ENCODE data around the gene TRMT2B. TPM values are rescaled to one million over a fixed set of nuclear protein-coding genes. Genes with fewer than 3 reads are reported as not detected.
A peak's percentile ranks its signal among the peaks of the same experiment; 100 is the strongest.
"Not testable (repeated sequence)": the region's sequence is repeated elsewhere in the genome, so short reads cannot be mapped to it uniquely, and the experiment has no call there.

TRMT2B gene
- polyA plus RNA-seq, 1 experiment = 11.1 TPM

GRCh38 chrX:101062176-101062575, 10.3 kb upstream of the TRMT2B start:
- CTCF ChIA-PET = no interaction called here
- POLR2A ChIA-PET = no interaction called here
- no peak for DNase-seq (ENCODE audit: low read depth)
- Histone ChIP-seq H3K4me3 (ENCODE audit: low read depth, low read length) (no peak overlapping the region), H3K36me3 (ENCODE audit: control insufficient read depth, insufficient read depth, low read length) (no peaks in the 10 kb centered on the region), H3K27me3 (ENCODE audit: control insufficient read depth, insufficient read depth, low read length) (no peaks in the 10 kb centered on the region)
- no peak for TF ChIP-seq CTCF (IDR thresholded peaks at IDR 0.05; ENCODE audit: insufficient read depth, low read depth, low read length)

GRCh38 chrX:101057093-101057714, 5.3 kb upstream of the TRMT2B start:
- POLR2A ChIA-PET = no interaction called here
- no peak for TF ChIP-seq CTCF (IDR thresholded peaks at IDR 0.05; ENCODE audit: insufficient read depth, low read depth, low read length)
- Histone ChIP-seq H3K4me3 (ENCODE audit: low read depth, low read length) (no peak overlapping the region), H3K36me3 (ENCODE audit: control insufficient read depth, insufficient read depth, low read length) (no peaks in the 10 kb centered on the region), H3K27me3 (ENCODE audit: control insufficient read depth, insufficient read depth, low read length) (no peaks in the 10 kb centered on the region)
- CTCF ChIA-PET = no interaction called here
- DNase-seq (ENCODE audit: low read depth) = no peak

GRCh38 chrX:101056551-101056950, 4.6 kb upstream of the TRMT2B start:
- CTCF ChIA-PET; H3K4me3 ChIP-seq (ENCODE audit: low read depth, low read length); POLR2A ChIA-PET; H3K36me3 ChIP-seq (ENCODE audit: control insufficient read depth, insufficient read depth, low read length); H3K27me3 ChIP-seq (ENCODE audit: control insufficient read depth, insufficient read depth, low read length); DNase-seq (ENCODE audit: low read depth): not testable (repeated sequence)

- ChIA-PET CTCF (no interaction called here), POLR2A (no interaction called here)
- no peak for DNase-seq (ENCODE audit: low read depth)
- Histone ChIP-seq H3K27me3 (ENCODE audit: control insufficient read depth, insufficient read depth, low read length) (no peaks in the 10 kb centered on the region), H3K36me3 (ENCODE audit: control insufficient read depth, insufficient read depth, low read length) (no peaks in the 10 kb centered on the region), H3K4me3 (ENCODE audit: low read depth, low read length) (peak overlapping the region; percentile 56)
- no peak for TF ChIP-seq CTCF (IDR thresholded peaks at IDR 0.05; ENCODE audit: insufficient read depth, low read depth, low read length)
Observed at GRCh38 chrX:101051153-101051548, 760 bp downstream of the TRMT2B start.

GRCh38 chrX:101040197-101040596, 11.7 kb downstream of the TRMT2B start:
- H3K36me3 ChIP-seq (ENCODE audit: control insufficient read depth, insufficient read depth, low read length) = no peaks in the 10 kb centered on the region; the same call in 1 of the 2 replicates
- ChIA-PET POLR2A (interaction anchor here (0.5 kb wide), 1 partner anchor 122 kb away, joined by 3 read pairs; no protein-coding TSS in a partner anchor), CTCF (interaction anchor here (0.5 to 1.4 kb wide), 2 partner anchors 18 to 73 kb away, joined by 3 to 4 read pairs; no protein-coding TSS in a partner anchor)
- no peaks in the 10 kb centered on the region for H3K27me3 ChIP-seq (ENCODE audit: control insufficient read depth, insufficient read depth, low read length)
- TF ChIP-seq CTCF (IDR thresholded peaks at IDR 0.05; ENCODE audit: insufficient read depth, low read depth, low read length) = no peak
- no peak for DNase-seq (ENCODE audit: low read depth)
- H3K4me3 ChIP-seq (ENCODE audit: low read depth, low read length) = no peak overlapping the region

- no peak for DNase-seq (ENCODE audit: low read depth)
- H3K27me3 ChIP-seq (ENCODE audit: control insufficient read depth, insufficient read depth, low read length) = no peaks in the 10 kb centered on the region
- no peaks in the 10 kb centered on the region; the same call in 1 of the 2 replicates for H3K36me3 ChIP-seq (ENCODE audit: control insufficient read depth, insufficient read depth, low read length)
- POLR2A ChIA-PET = no interaction called here
- CTCF ChIA-PET = no interaction called here
- no peak for TF ChIP-seq CTCF (IDR thresholded peaks at IDR 0.05; ENCODE audit: insufficient read depth, low read depth, low read length)
- no peak overlapping the region for H3K4me3 ChIP-seq (ENCODE audit: low read depth, low read length)
Observed at GRCh38 chrX:101037231-101037630, 14.7 kb downstream of the TRMT2B start.

Measured in BJ (cell line).